GM21529 (cell line): ENCODE data around the gene TAPT1.
"Not testable (repeated sequence)": the region's sequence is repeated elsewhere in the genome, so short reads cannot be mapped to it uniquely, and the experiment has no call there.

Experiments used
- ATAC-seq: cut with Tn5 transposase; IDR thresholded peaks from one replicate; pipeline ENCODE4 v1.9.1; 2021; ENCODE audit not compliant: unreplicated experiment

TAPT1 gene

GRCh38 chr4:16176621-16177020 lies 49.6 kb downstream of the TAPT1 start:
- no peak for ATAC-seq

GRCh38 chr4:16171831-16172230 lies 54.4 kb downstream of the TAPT1 start:
- ATAC-seq: no peak

- ATAC-seq: no peak
These were observed 56.8 kb downstream of the TAPT1 start for GRCh38 chr4:16169490-16169889.

- no peak for ATAC-seq
These were observed 57.4 kb downstream of the TAPT1 start for GRCh38 chr4:16168710-16169388.

- ATAC-seq: no peak
These were observed 58.1 kb downstream of the TAPT1 start for GRCh38 chr4:16168144-16168543.

GRCh38 chr4:16165931-16166330 lies 60.3 kb downstream of the TAPT1 start:
- ATAC-seq: no peak

GRCh38 chr4:16162891-16163290 lies 63.4 kb downstream of the TAPT1 start:
- ATAC-seq: no peak

- no peak for ATAC-seq
These were observed 64.3 kb downstream of the TAPT1 start for GRCh38 chr4:16161851-16162408.

- ATAC-seq: no peak
These were observed 65.8 kb downstream of the TAPT1 start for GRCh38 chr4:16160457-16160856.

- no peak for ATAC-seq
These were observed 67.0 kb downstream of the TAPT1 start for GRCh38 chr4:16159286-16159685.

GRCh38 chr4:16158504-16158852 lies 67.8 kb downstream of the TAPT1 start:
- no peak for ATAC-seq

- ATAC-seq: no peak
These were observed 68.4 kb downstream of the TAPT1 start for GRCh38 chr4:16157609-16158503.

GRCh38 chr4:16155528-16156169 lies 70.6 kb downstream of the TAPT1 start:
- no peak for ATAC-seq

- ATAC-seq: no peak
These were observed 71.8 kb downstream of the TAPT1 start for GRCh38 chr4:16154451-16154850.

GRCh38 chr4:16150716-16151115 lies 75.6 kb downstream of the TAPT1 start:
- no peak for ATAC-seq

- ATAC-seq: not testable (repeated sequence)
These were observed 81.4 kb downstream of the TAPT1 start for GRCh38 chr4:16144913-16145312.

GRCh38 chr4:16142598-16143310 lies 83.5 kb downstream of the TAPT1 start:
- ATAC-seq: no peak

- no peak for ATAC-seq
These were observed 85.4 kb downstream of the TAPT1 start for GRCh38 chr4:16140879-16141249.

GRCh38 chr4:16140231-16140878 lies 85.9 kb downstream of the TAPT1 start:
- no peak for ATAC-seq
